HG03457 (cell line): ENCODE results near the gene CCR8.

Experiments used
- ATAC-seq: cut with Tn5 transposase; IDR thresholded peaks from one replicate; pipeline ENCODE4 v1.9.1; 2021; ENCODE audit warnings: moderate number of reproducible peaks; ENCODE audit not compliant: unreplicated experiment

The CCR8 gene, protein sequence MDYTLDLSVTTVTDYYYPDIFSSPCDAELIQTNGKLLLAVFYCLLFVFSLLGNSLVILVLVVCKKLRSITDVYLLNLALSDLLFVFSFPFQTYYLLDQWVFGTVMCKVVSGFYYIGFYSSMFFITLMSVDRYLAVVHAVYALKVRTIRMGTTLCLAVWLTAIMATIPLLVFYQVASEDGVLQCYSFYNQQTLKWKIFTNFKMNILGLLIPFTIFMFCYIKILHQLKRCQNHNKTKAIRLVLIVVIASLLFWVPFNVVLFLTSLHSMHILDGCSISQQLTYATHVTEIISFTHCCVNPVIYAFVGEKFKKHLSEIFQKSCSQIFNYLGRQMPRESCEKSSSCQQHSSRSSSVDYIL

DNA sequence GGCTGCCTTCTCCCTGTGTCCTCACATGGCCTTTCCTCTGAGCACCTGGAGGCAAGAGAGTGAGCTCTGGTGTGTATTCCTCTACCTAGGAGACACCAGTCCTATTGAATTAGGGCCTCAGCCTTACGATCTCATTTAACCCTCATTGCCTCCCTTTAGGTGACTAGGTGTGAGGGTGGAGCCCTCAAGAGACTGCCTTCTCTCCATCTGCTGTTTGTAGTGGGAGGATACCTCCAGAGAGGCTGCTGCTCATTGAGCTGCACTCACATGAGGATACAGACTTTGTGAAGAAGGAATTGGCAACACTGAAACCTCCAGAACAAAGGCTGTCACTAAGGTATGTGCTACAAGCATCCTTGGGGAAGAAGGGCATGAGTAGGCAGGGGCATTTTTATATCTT, at the start of gene CCR8:
Gene CCR8 (plus strand): TSS at position 217 of the 400 bp plus-strand sequence. CDS start 2,623 bp downstream, outside the sequence.
- ATAC-seq, result no peak

DNA sequence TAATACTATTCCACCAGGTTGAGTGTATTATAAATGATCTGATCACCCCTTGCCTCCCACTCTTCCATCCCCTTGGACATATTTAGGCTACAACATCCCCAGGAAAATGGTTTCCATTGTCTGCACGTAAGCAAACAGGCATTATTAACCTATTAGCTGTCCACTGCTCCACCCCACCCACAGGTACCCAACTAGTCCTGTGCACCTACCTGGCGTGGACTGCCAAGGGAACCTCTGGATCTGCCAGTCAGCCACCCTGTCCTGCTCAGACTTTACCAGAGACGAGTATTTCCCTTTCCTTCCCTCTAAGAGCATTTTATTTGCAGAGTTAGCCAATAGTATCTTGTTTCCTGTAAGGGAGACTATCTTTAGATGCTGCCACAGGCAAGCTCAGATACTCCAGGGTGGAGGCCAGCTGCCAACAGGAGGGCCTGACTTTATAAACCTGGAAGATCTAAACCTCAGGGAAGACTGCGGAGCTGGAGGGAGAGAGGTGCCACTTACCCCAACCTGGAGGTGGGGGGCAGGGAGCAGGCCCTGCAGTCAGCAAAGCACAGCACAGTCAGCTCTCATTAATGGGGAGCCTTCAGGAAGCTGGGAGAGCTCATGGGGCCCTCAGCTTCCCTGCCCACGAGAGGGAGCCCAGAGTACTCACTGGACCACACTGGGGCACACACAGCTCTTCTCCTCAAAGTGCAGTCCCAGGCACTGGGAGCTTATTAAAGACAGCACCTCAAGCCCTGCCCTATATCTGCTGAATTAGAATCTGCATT, 49.6 kb upstream of the CCR8 start, which contains the start of gene CX3CR1:
Gene CX3CR1 (minus strand): TSS at position 292 of the 773 bp plus-strand sequence. CDS start 13,527 bp downstream, outside the sequence.
- no peak for ATAC-seq

GRCh38 chr3:39280571-39280970, 48.9 kb upstream of the CCR8 start:
- no peak for ATAC-seq

DNA sequence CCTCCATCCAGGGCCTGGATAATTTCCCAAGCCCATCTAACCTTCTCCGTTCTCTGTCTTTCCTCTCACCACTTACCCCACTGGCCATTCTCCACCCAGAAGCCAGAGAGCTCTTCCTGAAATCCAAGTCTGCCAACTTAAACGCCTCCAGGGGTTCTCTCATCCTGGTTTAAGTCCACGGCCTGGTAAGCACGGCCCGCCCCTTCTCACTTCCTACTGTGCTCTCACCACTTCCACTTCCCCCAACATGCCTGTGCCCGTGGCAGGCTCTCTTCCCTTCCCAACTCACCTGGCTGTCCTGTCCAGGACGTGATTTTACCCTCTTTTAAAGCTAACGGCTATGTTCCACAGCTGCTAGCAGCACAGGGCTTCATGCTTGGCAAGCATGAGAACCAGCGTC, 48.0 kb upstream of the CCR8 start:
- no peak for ATAC-seq

- ATAC-seq, result no peak
These were observed 47.5 kb upstream of the CCR8 start for GRCh38 chr3:39282057-39282456.

DNA sequence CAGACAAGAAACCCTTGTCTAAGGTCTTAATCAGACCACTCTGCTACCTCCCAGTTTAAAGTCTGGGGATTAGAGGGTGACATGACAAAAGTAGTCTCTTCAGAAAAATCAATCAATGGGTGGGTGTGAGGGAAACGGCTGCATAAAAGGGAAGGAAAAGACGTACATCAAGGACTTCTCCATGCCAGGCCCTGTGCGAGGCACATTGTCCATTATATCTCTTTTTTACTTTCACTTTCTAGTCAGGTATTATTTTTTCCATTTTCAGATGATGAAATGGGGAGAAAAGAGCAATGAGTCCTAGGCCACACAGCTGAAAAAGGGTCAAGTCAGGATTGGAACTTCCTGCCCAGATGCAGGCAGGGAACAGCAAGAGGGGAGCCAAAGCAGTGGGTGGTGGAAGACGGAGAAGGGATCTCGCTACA, 45.0 kb upstream of the CCR8 start:
- no peak for ATAC-seq

- no peak for ATAC-seq
These were observed 44.2 kb upstream of the CCR8 start for GRCh38 chr3:39285332-39285731.

DNA sequence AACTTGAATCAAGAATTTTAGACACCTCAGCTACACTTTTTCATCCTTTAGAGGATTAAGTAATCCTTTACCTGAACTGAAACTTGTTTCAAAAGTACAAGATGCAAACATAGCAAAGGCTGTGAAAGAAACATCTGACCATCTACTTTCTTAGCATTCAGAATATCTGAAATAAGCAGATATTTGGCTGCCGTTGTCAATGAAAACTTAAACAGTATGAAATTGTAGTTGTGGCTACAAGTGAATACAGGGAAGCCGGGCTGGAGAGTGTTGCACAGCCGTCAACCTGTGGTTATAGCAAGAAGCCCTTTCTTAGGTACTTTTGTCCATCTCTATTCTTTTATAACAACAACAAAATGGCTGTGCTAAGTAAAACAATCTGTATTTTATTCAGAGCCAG, 42.7 kb upstream of the CCR8 start:
- ATAC-seq, result no peak

- ATAC-seq, result no peak
These were observed 42.0 kb upstream of the CCR8 start for GRCh38 chr3:39287216-39288164.

- ATAC-seq, result peak; percentile 94
These were observed 41.2 kb upstream of the CCR8 start for GRCh38 chr3:39288300-39288808.

- no peak for ATAC-seq
These were observed 40.4 kb upstream of the CCR8 start for GRCh38 chr3:39289107-39289506.

DNA sequence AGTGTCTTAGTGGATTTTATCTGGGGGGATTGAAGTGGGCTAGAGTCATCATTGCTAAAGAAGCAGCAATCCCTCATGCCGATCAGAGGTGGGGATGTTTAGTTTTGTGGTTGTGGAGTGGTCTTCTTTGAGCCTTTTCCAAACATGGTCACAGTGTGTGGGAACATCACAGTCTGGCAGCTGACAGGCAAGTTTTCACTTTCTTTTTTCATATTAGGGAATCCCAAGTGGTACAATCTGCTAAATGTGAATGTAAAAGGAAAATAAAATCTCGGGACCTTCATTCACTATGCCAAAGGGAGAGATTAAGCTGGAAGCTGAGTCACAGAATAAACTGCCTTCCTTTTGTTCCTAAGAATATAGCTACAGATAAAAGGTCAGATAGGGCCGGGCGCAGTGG, 39.3 kb upstream of the CCR8 start:
- no peak for ATAC-seq

DNA sequence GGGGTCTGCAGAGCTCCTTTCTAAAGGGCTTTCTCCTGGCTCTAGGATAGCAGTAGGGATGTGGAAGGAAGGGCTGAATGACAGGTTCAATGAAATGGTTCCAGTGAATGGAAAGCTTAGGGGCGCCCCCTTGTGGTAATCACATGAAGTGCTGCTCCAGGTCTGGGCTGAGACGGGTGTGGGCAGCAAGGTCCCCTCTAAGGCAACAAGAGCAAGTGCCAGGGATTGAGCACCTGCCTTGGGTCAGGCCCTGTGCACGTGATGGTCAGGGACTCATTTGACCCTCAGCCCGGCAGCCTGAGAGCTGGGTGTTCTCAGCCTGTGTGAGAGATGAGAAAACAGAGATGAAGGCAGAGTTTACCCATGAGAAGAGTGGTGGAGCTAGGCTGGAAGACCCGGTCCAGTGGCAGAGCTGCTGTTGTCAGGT, 37.6 kb upstream of the CCR8 start:
- no peak for ATAC-seq

DNA sequence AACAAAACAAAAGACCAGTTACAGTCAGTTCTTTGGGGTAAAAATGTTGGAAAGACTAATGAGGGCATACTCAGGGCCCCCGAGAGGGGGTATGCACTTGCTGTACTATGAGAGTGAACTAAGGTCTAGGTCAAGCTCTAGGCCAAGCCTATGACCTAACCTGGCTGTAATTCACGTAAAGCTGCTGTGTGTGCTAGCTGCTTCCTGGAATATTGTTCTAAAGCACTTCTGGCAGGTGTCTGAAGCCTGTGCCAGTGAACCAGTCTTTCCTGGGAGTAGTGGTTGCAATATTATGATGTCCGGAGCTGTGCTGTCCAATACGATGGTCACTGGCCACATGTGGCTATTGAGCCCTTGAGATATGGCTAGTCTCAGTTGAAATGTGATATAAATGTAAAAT, 36.5 kb upstream of the CCR8 start:
- ATAC-seq, result no peak

- ATAC-seq, result no peak
These were observed 34.9 kb upstream of the CCR8 start for GRCh38 chr3:39294446-39295183.

GRCh38 chr3:39295184-39295775, 34.2 kb upstream of the CCR8 start:
- peak; percentile 80 for ATAC-seq

GRCh38 chr3:39296197-39297077, 33.1 kb upstream of the CCR8 start:
- no peak for ATAC-seq

- no peak for ATAC-seq
These were observed 30.2 kb upstream of the CCR8 start for GRCh38 chr3:39299279-39299678.

GRCh38 chr3:39302178-39302577, 27.3 kb upstream of the CCR8 start:
- no peak for ATAC-seq
